SK-N-SH (cell line): ENCODE data around the gene ARMC3. TPM values are rescaled to one million over a fixed set of nuclear protein-coding genes. Genes with fewer than 3 reads are reported as not detected.

Experiments
- CTCF ChIA-PET: fragments of 300-600, 350-600 bp; formaldehyde crosslinking; extraction: SDS; loops from one replicate; lab custom pipeline; 2021; lab: Yijun Ruan, JAX
- POLR2A ChIA-PET: fragments of 350-600 bp; sonication (Branson Sonifier 250); formaldehyde crosslinking; extraction: SDS; loops from one replicate; lab custom pipeline; 2020; ENCODE audit warnings: antibody characterized with exemption, inconsistent platforms; lab: Yijun Ruan, JAX
- DNase-seq: peaks from one replicate; pipeline ENCODE4 v3.0.0; 2012
- H2AFZ ChIP-seq: fragments of 200-600 bp; sonication (generic); 2 replicates; pipeline ENCODE4 v1.8.1; 2016; ENCODE audit warnings: antibody characterized with exemption, mild to moderate bottlenecking, low read depth
- H3F3A ChIP-seq: fragments of 200-600 bp; sonication (generic); replicated peaks from 2 replicates; pipeline ENCODE3; 2016; ENCODE audit warnings: antibody characterized with exemption, mild to moderate bottlenecking; ENCODE audit not compliant: insufficient read depth
- H3K27ac ChIP-seq, 2 experiments: fragments of 200-500 bp in 1 of 2; fragments of 200-600 bp in 1 of 2; sonication (Bioruptor generic) in 1 of 2; sonication (generic), shearing (Covaris generic) in 1 of 2; 2 replicates each; pipeline versions ENCODE4 v1.5.1 to v1.6.1; 2014 to 2016; ENCODE audit warnings: low read depth in 2 of 2, inconsistent platforms in 1 of 2, low read length in 1 of 2, mild to moderate bottlenecking in 1 of 2, mixed read lengths in 1 of 2
- H3K27me3 ChIP-seq: fragments of 200-600 bp; sonication (generic), shearing (Covaris generic); 2 replicates; pipeline ENCODE4 v1.6.1; 2016; ENCODE audit warnings: mixed run types; ENCODE audit not compliant: insufficient read depth
- H3K36me3 ChIP-seq, 2 experiments: fragments of 200-500 bp in 1 of 2; fragments of 200-600 bp in 1 of 2; sonication (Bioruptor generic) in 1 of 2; sonication (generic) in 1 of 2; replicated peaks in 1 of 2; 2 replicates each; pipeline versions ENCODE3 to v1.5.1; 2014 to 2016; ENCODE audit warnings: low read length in 1 of 2, mild to moderate bottlenecking in 1 of 2; ENCODE audit not compliant: insufficient read depth in 2 of 2, control insufficient read depth in 1 of 2
- H3K4me1 ChIP-seq, 2 experiments: fragments of 200-500 bp in 1 of 2; fragments of 200-600 bp in 1 of 2; sonication (Bioruptor generic) in 1 of 2; sonication (generic), shearing (Covaris generic) in 1 of 2; 2 replicates each; pipeline versions ENCODE4 v1.5.1 to v1.6.1; 2014 to 2016; ENCODE audit warnings: low read depth in 1 of 2, low read length in 1 of 2, mixed run types in 1 of 2; ENCODE audit not compliant: insufficient read depth in 2 of 2, control insufficient read depth in 1 of 2
- H3K4me2 ChIP-seq: fragments of 200-600 bp; sonication (generic), shearing (Covaris generic); 2 replicates; pipeline ENCODE4 v1.6.1; 2017; ENCODE audit warnings: mixed run types
- H3K4me3 ChIP-seq, 2 experiments: fragments of 200-500 bp in 1 of 2; fragments of 200-600 bp in 1 of 2; sonication (Bioruptor generic) in 1 of 2; sonication (generic), shearing (Covaris generic) in 1 of 2; 2 replicates each; pipeline versions ENCODE4 v1.5.1 to v1.8.1; 2014 to 2016; ENCODE audit warnings: low read depth in 2 of 2, inconsistent platforms in 1 of 2, low read length in 1 of 2, mild to moderate bottlenecking in 1 of 2, mixed read lengths in 1 of 2, moderate library complexity in 1 of 2
- H3K79me2 ChIP-seq: fragments of 200-600 bp; sonication (generic); 2 replicates; pipeline ENCODE4 v1.8.1; 2017; ENCODE audit warnings: mild to moderate bottlenecking; ENCODE audit not compliant: insufficient read depth
- H3K9ac ChIP-seq: fragments of 200-600 bp; sonication (generic); 2 replicates; pipeline ENCODE4 v1.6.1; 2017; ENCODE audit warnings: mixed run types
- H3K9me2 ChIP-seq: fragments of 200-600 bp; sonication (generic); 2 replicates; pipeline ENCODE4 v1.6.1; 2017; ENCODE audit warnings: mixed run types
- H3K9me3 ChIP-seq: fragments of 200-600 bp; sonication (generic); 2 replicates; pipeline ENCODE4 v1.6.1; 2017; ENCODE audit warnings: mixed run types, mild to moderate bottlenecking, moderate library complexity
- H4K20me1 ChIP-seq: fragments of 200-600 bp; sonication (generic); 2 replicates; pipeline ENCODE4 v1.6.1; 2017; ENCODE audit warnings: mild to moderate bottlenecking, mixed run types; ENCODE audit not compliant: insufficient read depth
- FOSL2 ChIP-seq: IDR thresholded peaks from 2 replicates; pipeline ENCODE4 v1.4.0; 2012; ENCODE audit warnings: low read depth, mild to moderate bottlenecking, moderate library complexity, borderline replicate concordance
- FOXM1 ChIP-seq: IDR thresholded peaks from 2 replicates; pipeline ENCODE4 v1.4.0; 2012; ENCODE audit warnings: low read depth, mild to moderate bottlenecking
- GABPA ChIP-seq: IDR thresholded peaks from 2 replicates; pipeline ENCODE4 v1.4.0; 2012; ENCODE audit warnings: low read depth, mild to moderate bottlenecking
- GATA2 ChIP-seq: sonication (generic); formaldehyde crosslinking; IDR thresholded peaks from 2 replicates; pipeline ENCODE4 v1.5.0; 2020; ENCODE audit warnings: mild to moderate bottlenecking, missing genetic modification reagents
- IRF3 ChIP-seq: fragments of 150-350 bp; IDR thresholded peaks from 2 replicates; pipeline ENCODE4 v1.6.1; 2016; ENCODE audit warnings: mild to moderate bottlenecking, low read depth, low read length
- JUND ChIP-seq: IDR thresholded peaks from 2 replicates; pipeline ENCODE4 v1.4.0; 2012
- NRF1 ChIP-seq: IDR thresholded peaks from 2 replicates; pipeline ENCODE4 v1.6.1; 2012; ENCODE audit warnings: low read depth, mild to moderate bottlenecking, low read length
- POLR2AphosphoS5 ChIP-seq: IDR thresholded peaks from 2 replicates; pipeline ENCODE4 v1.6.1; 2012; ENCODE audit warnings: low read depth, low read length
- REST ChIP-seq: IDR thresholded peaks from 2 replicates; pipeline ENCODE4 v1.6.1; 2012; ENCODE audit warnings: mild to moderate bottlenecking, low read depth, low read length, moderate library complexity
- RXRA ChIP-seq: IDR thresholded peaks from 2 replicates; pipeline ENCODE4 v1.4.0; 2012; ENCODE audit warnings: low read depth, mild to moderate bottlenecking, borderline replicate concordance
- SIN3A ChIP-seq: IDR thresholded peaks from 2 replicates; pipeline ENCODE4 v1.6.1; 2012; ENCODE audit warnings: low read depth, mild to moderate bottlenecking, low read length, moderate library complexity, borderline replicate concordance
- SMC3 ChIP-seq: IDR thresholded peaks from 2 replicates; pipeline ENCODE4 v1.6.1; 2012; ENCODE audit warnings: low read depth, low read length, improper control_type of control experiment
- TCF12 ChIP-seq: IDR thresholded peaks from 2 replicates; pipeline ENCODE4 v1.4.0; 2012
- TEAD4 ChIP-seq: IDR thresholded peaks from 2 replicates; pipeline ENCODE4 v1.4.0; 2012; ENCODE audit warnings: mild to moderate bottlenecking, borderline replicate concordance; ENCODE audit not compliant: insufficient read depth
- USF1 ChIP-seq: IDR thresholded peaks from 2 replicates; pipeline ENCODE4 v1.4.0; 2012; ENCODE audit warnings: low read depth, borderline replicate concordance
- USF2 ChIP-seq: fragments of 150-350 bp; IDR thresholded peaks from 2 replicates; pipeline ENCODE4 v1.6.1; 2017; ENCODE audit warnings: antibody characterized with exemption, low read length, low read depth, borderline replicate concordance
- YY1 ChIP-seq: IDR thresholded peaks from 2 replicates; pipeline ENCODE4 v1.4.0; 2012; ENCODE audit warnings: low read depth, mild to moderate bottlenecking
- WGBS: methylation state at CpG from one replicate; pipeline ENCODE4 v1.1.6; 2017; ENCODE audit warnings: low lambda C conversion rate; 5-methylcytosine and 5-hydroxymethylcytosine counted together
- polyA plus RNA-seq, 3 experiments: library from polyadenylated mRNA; depleted of rRNA; stranded (reverse); fragments of >200 nt; gene quantifications; 2 replicates each; pipeline ENCODE4 v1.2.3, GENCODE V29; 2012

Gene ARMC3
- polyA plus RNA-seq, 1 of the 3 experiments (the other 2 are of a cell fraction): not detected

- Histone ChIP-seq H3K4me3 (no peak overlapping the region), H3K27ac (no peak overlapping the region), H3K4me2 (no peak overlapping the region), H3F3A (no peaks in the 10 kb centered on the region), H3K9ac (no peak overlapping the region), H4K20me1 (no peaks in the 10 kb centered on the region), H2AFZ (no peak overlapping the region), H3K36me3 (no peaks in the 10 kb centered on the region), H3K79me2 (no peaks in the 10 kb centered on the region), H3K9me3 (no peaks in the 10 kb centered on the region), H3K9me2 (no peaks in the 10 kb centered on the region), H3K27me3 (no peaks in the 10 kb centered on the region), H3K4me1 (no peaks in the 10 kb centered on the region)
- DNase-seq: no peak
- ChIA-PET CTCF (interaction anchor here (0.9 kb wide), 1 partner anchor 25 kb away, joined by 3 read pairs; no protein-coding TSS in a partner anchor), POLR2A (no interaction called here)
- TF ChIP-seq GABPA (no peak), IRF3 (no peak), FOSL2 (no peak), NRF1 (no peak), RXRA (no peak), TCF12 (no peak), SMC3 (no peak), POLR2AphosphoS5 (no peak), GATA2 (CRISPR knock-in tag) (no peak), JUND (no peak), REST (no peak), FOXM1 (no peak), SIN3A (no peak), USF1 (no peak), USF2 (no peak), TEAD4 (no peak), YY1 (no peak)
- 45% methylated on average over 2 of the region's 2 CpGs for WGBS
Measured at GRCh38 chr10:22958338-22958737, 30.5 kb downstream of the ARMC3 start.
